GM18951 (cell line): ENCODE results near the gene PLEKHN1.

Source experiments
- POLR2A ChIP-seq: IDR thresholded peaks from 4 replicates; pipeline ENCODE4 v1.6.1; 2011; ENCODE audit warnings: mild to moderate bottlenecking; ENCODE audit not compliant: insufficient read length, insufficient read depth; ENCODE audit errors: extremely low read depth
- in situ Hi-C: fragments of 300-500 bp; cut with MboI; formaldehyde crosslinking; loops from one replicate; pipeline ENCODE4 v1.12.0; 2022; ENCODE audit warnings: low sequenced_read_pairs, mixed read lengths, inconsistent platforms; ENCODE audit not compliant: unreplicated experiment

Gene PLEKHN1

DNA sequence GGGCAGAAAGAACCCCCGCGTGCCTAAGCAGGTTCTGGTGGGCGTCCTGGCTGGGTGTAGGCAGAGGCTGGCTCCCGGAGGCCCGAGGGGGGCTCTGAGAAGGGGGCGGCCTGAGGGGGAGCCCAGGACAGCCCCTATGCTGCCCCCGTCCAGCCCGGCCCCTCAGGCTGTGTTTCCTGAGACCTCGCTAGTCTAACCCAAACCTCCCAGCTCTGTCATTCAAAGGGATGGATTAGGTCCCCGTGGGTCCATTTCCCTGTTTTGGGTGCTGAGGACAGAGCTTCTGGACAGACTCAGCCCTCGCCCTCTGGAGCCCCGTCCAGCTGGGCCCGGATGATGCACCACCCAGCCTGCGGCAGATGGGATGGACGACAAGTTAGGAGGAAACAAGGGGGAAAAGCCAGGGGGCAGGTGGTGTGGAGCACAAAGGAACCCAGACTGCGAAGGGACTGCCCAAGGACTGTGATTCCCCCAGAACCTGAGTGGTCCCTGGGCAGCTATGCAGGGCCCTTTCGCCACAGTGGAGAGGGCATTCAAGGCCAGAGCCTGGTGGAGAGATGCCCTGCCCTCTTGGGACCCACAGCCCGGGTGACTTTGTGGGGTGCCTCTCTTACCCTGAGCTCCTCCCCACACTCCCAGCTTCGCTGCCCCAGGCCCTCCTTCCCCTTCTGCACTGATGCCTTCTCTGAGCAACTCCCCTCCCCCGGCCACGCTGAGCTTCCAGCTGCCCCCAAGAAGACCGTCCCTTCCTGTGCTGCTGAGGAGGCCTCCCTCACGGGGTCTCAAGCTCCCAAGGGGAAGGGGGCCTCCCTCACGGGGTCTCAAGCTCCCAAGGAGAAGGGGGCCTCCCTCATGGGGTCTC, 30.8 kb downstream of the PLEKHN1 start:
- in situ Hi-C loops, result no loop called here

DNA sequence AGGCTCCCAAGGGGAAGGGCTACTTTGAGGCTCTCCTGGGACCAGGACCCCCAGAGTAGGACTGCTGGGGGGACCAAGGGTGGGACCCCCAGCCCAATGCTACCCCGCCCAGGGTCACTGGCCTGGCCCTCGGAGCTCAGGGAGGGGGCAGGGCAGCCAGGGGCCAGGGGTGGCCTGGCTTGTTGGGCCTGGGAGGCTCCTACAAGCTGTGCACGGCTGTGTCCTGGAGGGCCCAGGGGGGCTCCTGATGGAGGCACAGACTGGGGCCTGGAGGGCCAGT, 31.4 kb downstream of the PLEKHN1 start:
- TF ChIP-seq POLR2A, result no peak
- in situ Hi-C loops, result no loop called here

More for the DNA sequence above, 30.8 kb downstream of the PLEKHN1 start:
- no peak for TF ChIP-seq POLR2A

DNA sequence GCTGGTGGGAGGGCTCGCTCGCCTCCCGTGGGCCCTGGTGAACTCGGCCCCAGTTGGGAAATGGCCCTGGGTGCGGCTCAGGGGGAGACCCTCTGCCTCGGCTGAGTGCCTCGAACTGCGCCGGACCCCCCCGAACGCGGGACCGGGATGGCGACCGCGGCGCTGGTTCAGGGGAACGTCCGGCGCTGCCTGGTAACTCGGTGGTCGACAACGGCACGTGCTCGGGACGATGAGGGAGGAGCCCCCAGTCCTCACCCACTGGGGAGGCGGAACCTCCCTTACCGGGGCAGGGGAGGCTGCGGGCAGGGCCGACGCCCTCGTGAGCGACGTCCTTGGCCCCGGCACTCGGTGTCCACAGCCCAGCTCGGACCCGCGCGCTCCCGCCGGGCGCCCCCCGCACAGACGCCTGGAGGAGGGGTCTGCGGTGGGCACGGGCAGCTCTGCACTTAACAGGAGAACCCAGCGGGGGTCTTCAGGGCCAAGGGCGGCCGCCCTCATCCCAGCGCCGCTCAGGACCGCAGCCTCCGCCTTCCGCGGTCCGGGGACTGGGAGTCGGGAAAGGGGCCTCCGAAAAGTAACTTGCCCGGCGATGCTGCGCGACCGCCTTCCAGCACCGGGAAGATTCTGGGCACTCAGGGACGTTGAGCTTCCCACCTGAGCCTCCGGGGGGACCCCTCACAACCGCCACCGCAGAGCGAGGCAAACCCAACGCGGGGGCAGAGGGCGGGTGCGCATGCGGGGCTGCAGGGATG, 31.9 kb downstream of the PLEKHN1 start:
- in situ Hi-C loops, result no loop called here
- TF ChIP-seq POLR2A, result no peak

DNA sequence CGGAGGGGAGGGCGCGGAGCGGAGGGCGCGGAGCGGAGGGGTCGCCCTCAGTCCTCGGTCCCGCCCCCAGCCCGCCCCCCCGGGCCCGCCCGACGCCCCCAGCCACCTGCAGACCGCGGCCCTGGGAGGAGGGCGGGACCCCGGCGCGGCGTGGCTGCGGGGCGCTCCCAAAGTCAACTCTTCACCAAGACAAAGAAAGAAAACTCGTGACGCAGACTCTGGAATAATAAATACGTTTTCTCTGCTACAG, 32.4 kb downstream of the PLEKHN1 start:
- in situ Hi-C loops, result no loop called here
- no peak for TF ChIP-seq POLR2A

DNA sequence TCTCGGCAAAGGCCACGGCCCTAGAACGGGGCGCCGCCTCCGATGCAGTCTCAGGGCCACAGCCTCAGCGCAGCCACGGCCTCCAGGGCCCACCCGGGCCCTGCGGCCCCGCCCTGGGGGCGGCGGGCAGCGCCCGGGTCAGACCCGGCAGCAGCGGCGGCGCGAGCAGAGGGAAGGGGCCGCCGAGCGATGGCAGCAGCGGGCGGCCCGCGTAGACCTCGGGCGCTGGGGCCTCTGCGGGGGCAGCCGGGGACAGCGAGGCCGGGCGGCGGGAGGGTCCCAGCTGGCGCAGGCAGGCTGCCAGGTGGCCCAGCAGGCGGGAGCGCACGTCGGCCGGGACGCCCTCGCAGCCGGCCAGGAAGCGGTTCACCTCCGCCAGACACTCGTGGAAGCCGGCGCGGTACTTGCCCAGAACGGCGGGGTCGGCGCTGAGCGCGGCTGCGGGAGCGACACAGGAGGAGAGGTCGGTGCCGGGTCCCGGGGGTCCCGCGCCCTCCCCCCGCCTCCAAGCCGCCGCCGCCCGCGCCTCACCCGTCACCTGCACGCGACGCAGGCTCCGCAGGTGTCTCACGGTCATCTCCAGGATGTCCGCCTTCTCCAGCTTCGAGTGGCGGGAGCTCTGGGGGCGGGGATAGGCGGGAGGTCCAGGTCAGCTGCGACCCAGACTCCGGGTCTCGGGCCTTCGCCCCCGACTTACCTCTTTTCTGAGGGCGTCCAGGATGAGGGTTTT, 32.9 kb downstream of the PLEKHN1 start:
- in situ Hi-C loops, result no loop called here
- no peak for TF ChIP-seq POLR2A

GRCh38 chr1:999725-1000356, 33.6 kb downstream of the PLEKHN1 start, which contains the start of gene HES4:
TSS of gene HES4 (minus strand) at chr1:1000097. CDS start at chr1:999973, 124 bp downstream.
- in situ Hi-C loops, result no loop called here
- TF ChIP-seq POLR2A, result peak; percentile 60

- TF ChIP-seq POLR2A, result peak; percentile 38
- in situ Hi-C loops, result no loop called here
Observed at GRCh38 chr1:1000357-1001056, 34.2 kb downstream of the PLEKHN1 start.

- TF ChIP-seq POLR2A, result no peak
- in situ Hi-C loops, result no loop called here
Observed at GRCh38 chr1:1001057-1001783, 34.9 kb downstream of the PLEKHN1 start.

GRCh38 chr1:1003618-1004419, 37.5 kb downstream of the PLEKHN1 start:
- in situ Hi-C loops, result no loop called here
- TF ChIP-seq POLR2A, result no peak

GRCh38 chr1:1004420-1004779, 38.1 kb downstream of the PLEKHN1 start:
- TF ChIP-seq POLR2A, result no peak
- in situ Hi-C loops, result no loop called here
